SK-N-MC (cell line): Measurements from ENCODE around the gene FAM98C.

Experiments
- EZH2 ChIP-seq: fragments of 200-600 bp; sonication (generic); IDR thresholded peaks from one replicate; pipeline ENCODE4 v1.6.1; 2017; ENCODE audit warnings: antibody characterized with exemption
- FOXP2 ChIP-seq: optimal IDR thresholded peaks from 2 replicates; pipeline ENCODE3; 2011; ENCODE audit warnings: mild to moderate bottlenecking, moderate library complexity; ENCODE audit not compliant: insufficient read depth; ENCODE audit errors: extremely low read length, control extremely low read depth
- POLR2AphosphoS5 ChIP-seq: IDR thresholded peaks from 2 replicates; pipeline ENCODE4 v1.6.1; 2012; ENCODE audit warnings: mild to moderate bottlenecking, low read depth, low read length, borderline replicate concordance

DNA sequence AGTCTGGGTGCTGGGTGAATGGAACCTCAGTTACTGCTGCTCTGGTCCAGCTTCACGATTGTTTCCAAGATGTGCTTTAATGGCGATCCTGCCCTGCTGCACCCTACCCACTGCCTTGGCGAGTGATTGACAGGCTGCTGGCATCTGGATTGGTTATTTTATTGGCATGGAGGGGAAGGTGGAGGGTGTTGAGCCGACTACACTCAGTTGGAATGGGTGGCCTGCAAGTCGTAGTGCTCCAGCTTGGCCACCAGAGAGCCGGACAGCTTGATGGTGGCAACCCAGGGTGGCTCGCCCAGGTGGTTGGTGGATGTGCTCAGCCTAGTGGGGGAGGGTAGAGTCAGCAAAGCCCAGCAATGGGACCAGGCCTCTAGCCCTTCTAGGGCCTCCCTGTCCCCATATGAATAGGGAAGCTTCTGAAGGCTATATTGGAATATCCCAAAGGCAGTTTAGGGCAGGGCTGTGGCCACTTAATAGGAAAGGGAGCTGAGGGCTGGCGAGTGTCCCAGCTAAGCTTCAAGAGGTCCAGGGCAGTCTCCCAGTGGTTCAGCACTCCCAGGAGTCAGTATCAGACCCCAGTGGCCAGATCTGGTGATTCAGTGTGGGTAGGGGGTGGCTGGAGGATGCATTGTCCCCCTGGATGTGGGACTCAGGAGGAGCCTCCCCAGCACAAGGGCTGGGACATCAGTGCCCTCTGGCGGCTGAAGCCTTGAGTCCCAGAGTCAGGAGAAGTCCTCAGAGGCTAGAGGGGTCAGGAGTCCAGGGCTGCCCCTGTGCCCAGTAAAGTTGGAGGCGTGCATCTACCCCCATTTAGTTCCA lies 18.5 kb upstream of the FAM98C start:
- TF ChIP-seq POLR2AphosphoS5 (no peak; the same call in 1 of the 2 replicates), EZH2 (no peak), FOXP2 (no peak)
